ENCODE results near the gene PTPRM. TPM values are rescaled to one million over a fixed set of nuclear protein-coding genes. Genes with fewer than 3 reads are reported as not detected.
"Not testable (repeated sequence)": the region's sequence is repeated elsewhere in the genome, so short reads cannot be mapped to it uniquely, and the experiment has no call there.

Gene PTPRM
- polyA plus RNA-seq, 4 donors = 82.9 to 104 (median 97.8) TPM

GRCh38 chr18:7721532-7721931 is 154.4 kb downstream of the PTPRM start:
- DNase-seq (ENCODE audit: low read depth in 4 of 4, low spot score in 3 of 4) = no peak

- DNase-seq (ENCODE audit: low read depth in 4 of 4, low spot score in 3 of 4) = no peak
Measured at GRCh38 chr18:7722955-7723354, 155.8 kb downstream of the PTPRM start.

- DNase-seq (ENCODE audit: low read depth in 4 of 4, low spot score in 3 of 4) = no peak
Measured at GRCh38 chr18:7723558-7723957, 156.4 kb downstream of the PTPRM start.

- no peak for DNase-seq (ENCODE audit: low read depth in 4 of 4, low spot score in 3 of 4)
Measured at GRCh38 chr18:7725473-7725872, 158.4 kb downstream of the PTPRM start.

- DNase-seq (ENCODE audit: low read depth in 4 of 4, low spot score in 3 of 4) = no peak
Measured at GRCh38 chr18:7725897-7726296, 158.8 kb downstream of the PTPRM start.

- no peak for DNase-seq (ENCODE audit: low read depth in 4 of 4, low spot score in 3 of 4)
Measured at GRCh38 chr18:7726522-7726921, 159.4 kb downstream of the PTPRM start.

- no peak for DNase-seq (ENCODE audit: low read depth in 4 of 4, low spot score in 3 of 4)
Measured at GRCh38 chr18:7727361-7728076, 160.4 kb downstream of the PTPRM start.

- no peak for DNase-seq (ENCODE audit: low read depth in 4 of 4, low spot score in 3 of 4)
Measured at GRCh38 chr18:7728297-7728696, 161.2 kb downstream of the PTPRM start.

GRCh38 chr18:7729868-7730267 is 162.8 kb downstream of the PTPRM start:
- no peak for DNase-seq (ENCODE audit: low read depth in 4 of 4, low spot score in 3 of 4)

- no peak for DNase-seq (ENCODE audit: low read depth in 4 of 4, low spot score in 3 of 4)
Measured at GRCh38 chr18:7730682-7731081, 163.6 kb downstream of the PTPRM start.

GRCh38 chr18:7733642-7734041 is 166.5 kb downstream of the PTPRM start:
- no peak for DNase-seq (ENCODE audit: low read depth in 4 of 4, low spot score in 3 of 4)

- no peak for DNase-seq (ENCODE audit: low read depth in 4 of 4, low spot score in 3 of 4)
Measured at GRCh38 chr18:7735196-7735595, 168.1 kb downstream of the PTPRM start.

GRCh38 chr18:7735626-7736175 is 168.6 kb downstream of the PTPRM start:
- no peak for DNase-seq (ENCODE audit: low read depth in 4 of 4, low spot score in 3 of 4)

- not testable (repeated sequence) for DNase-seq (ENCODE audit: low read depth in 4 of 4, low spot score in 3 of 4)
Measured at GRCh38 chr18:7736526-7736925, 169.4 kb downstream of the PTPRM start.

GRCh38 chr18:7737550-7737949 is 170.4 kb downstream of the PTPRM start:
- DNase-seq (ENCODE audit: low read depth in 4 of 4, low spot score in 3 of 4) = no peak

GRCh38 chr18:7740821-7741220 is 173.7 kb downstream of the PTPRM start:
- no peak for DNase-seq (ENCODE audit: low read depth in 4 of 4, low spot score in 3 of 4)

GRCh38 chr18:7741640-7742039 is 174.5 kb downstream of the PTPRM start:
- no peak for DNase-seq (ENCODE audit: low read depth in 4 of 4, low spot score in 3 of 4)

- no peak for DNase-seq (ENCODE audit: low read depth in 4 of 4, low spot score in 3 of 4)
Measured at GRCh38 chr18:7742224-7742623, 175.1 kb downstream of the PTPRM start.

GRCh38 chr18:7743256-7743655 is 176.1 kb downstream of the PTPRM start:
- no peak for DNase-seq (ENCODE audit: low read depth in 4 of 4, low spot score in 3 of 4)

- DNase-seq (ENCODE audit: low read depth in 4 of 4, low spot score in 3 of 4) = no peak
Measured at GRCh38 chr18:7746106-7746505, 179.0 kb downstream of the PTPRM start.

GRCh38 chr18:7748251-7749007 is 181.3 kb downstream of the PTPRM start:
- no peak for DNase-seq (ENCODE audit: low read depth in 4 of 4, low spot score in 3 of 4)

GRCh38 chr18:7749008-7749405 is 181.9 kb downstream of the PTPRM start:
- no peak for DNase-seq (ENCODE audit: low read depth in 4 of 4, low spot score in 3 of 4)
